Measurements from ENCODE around the gene BTN3A1. TPM values are rescaled to one million over a fixed set of nuclear protein-coding genes. Genes with fewer than 3 reads are reported as not detected.
"Not testable (repeated sequence)": the region's sequence is repeated elsewhere in the genome, so short reads cannot be mapped to it uniquely, and the experiment has no call there.

The BTN3A1 gene
- polyA plus RNA-seq, 1 donor: 20.9 TPM

DNA sequence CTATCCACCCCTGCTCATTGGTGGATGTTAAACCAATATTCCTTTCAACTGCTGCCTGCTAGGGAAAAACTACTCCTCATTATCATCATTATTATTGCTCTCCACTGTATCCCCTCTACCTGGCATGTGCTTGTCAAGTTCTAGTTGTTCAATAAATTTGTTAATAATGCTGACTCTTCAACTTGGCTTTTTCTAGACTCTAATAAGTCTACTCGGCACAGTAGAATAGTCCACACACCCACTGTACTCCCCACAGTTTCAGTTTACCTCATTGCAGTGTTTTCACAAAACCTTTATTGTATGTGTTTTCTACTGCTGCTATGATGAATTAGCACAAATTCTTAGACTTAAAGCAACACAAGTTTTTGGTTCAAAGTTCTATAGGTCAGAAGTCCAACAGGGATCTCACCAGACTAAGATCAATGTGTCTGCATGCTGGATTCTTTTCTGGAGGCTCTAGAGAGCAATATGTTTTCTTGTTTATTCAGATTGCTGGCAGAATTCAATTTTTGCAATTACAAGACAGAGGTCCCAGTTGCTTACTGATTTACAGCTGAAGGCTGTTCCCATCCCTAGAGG is 13.1 kb downstream of the BTN3A1 start:
- no peak for DNase-seq

DNA sequence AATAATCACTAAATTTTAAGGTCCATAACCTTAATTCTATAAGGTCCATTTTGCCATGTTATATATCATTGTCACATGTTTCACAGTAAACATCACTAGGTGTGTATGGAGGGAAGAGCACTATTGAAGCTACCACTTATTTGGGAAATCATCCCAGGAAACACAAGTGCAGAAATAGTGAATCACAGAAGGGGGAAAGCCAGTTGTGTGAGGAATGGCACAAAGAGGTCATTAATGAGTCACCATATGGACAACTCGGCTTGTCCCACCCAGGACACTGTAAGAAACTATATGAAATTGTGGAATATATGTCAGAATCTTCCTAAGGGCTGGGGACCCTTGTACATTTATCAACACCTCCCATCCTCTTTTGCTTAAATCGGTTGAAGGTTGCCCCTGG is 13.7 kb downstream of the BTN3A1 start:
- no peak for DNase-seq

DNA sequence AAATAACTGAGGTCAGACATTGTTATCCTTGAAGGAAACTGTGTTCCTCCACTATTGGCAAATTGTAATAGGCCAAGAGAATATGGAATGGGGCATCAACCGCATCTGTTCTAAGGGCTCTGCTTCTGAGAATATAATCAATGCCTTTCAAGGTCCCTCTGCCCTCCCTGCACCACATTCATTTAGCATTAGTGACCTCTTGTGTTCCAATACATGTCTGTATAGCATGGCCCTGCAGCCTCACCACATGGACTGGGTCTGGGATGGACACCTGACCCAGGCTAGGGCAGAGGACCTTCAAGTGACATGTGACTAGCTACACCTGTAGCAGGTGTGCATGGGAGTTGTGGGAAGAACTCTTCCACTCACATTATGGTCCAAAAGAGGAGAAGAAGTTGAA is 14.2 kb downstream of the BTN3A1 start:
- DNase-seq: no peak

GRCh38 chr6:26418077-26418476 is 16.0 kb downstream of the BTN3A1 start:
- not testable (repeated sequence) for DNase-seq

- not testable (repeated sequence) for DNase-seq
Observed at GRCh38 chr6:26418795-26419194, 16.7 kb downstream of the BTN3A1 start.

GRCh38 chr6:26420688-26421171 is 18.7 kb downstream of the BTN3A1 start:
- DNase-seq: peak; percentile 29

GRCh38 chr6:26421259-26422144 is 19.4 kb downstream of the BTN3A1 start:
- DNase-seq: peak; percentile 91

- no peak for DNase-seq
Observed at GRCh38 chr6:26422329-26422728, 20.3 kb downstream of the BTN3A1 start.

GRCh38 chr6:26426691-26427450 is 24.8 kb downstream of the BTN3A1 start:
- DNase-seq: no peak

DNA sequence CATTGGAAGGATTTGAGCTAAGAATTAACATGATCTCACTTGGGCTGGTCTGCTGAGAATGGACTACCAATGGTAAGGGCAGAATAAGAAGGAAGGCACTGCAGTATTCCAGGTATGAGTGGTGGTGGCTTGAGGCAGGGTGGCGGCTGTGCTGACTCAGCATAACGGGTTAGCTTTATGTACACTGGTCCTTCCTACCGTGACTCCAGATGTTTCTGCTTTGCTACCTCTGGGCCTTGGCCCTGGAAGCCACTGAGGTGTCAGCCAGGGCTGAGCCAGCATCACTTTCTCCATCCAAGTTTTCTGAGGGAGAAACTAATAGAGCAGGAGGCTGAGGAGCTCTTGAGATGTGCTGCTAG is 25.4 kb downstream of the BTN3A1 start:
- no peak for DNase-seq

DNA sequence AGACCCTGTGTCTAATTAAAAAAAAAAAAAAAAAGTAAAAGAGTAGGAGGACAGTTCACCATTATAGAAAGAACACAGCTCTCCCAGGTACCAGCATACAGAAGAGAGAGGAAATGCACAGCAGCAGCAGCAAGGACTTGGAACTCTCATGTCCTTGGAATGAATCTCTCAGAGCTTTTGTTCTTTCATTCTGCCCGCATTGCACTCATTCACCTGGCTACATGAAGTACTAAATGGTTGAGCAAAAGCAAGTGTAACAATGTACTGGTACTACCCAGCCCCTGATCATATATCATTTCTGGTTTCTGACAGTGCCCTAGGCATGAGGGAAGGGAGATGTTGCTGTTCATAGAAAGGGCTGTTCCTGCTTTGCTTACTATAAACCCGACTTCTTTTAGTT is 26.1 kb downstream of the BTN3A1 start:
- DNase-seq: no peak

GRCh38 chr6:26430787-26431186 is 28.7 kb downstream of the BTN3A1 start:
- no peak for DNase-seq

GRCh38 chr6:26431258-26432172 is 29.4 kb downstream of the BTN3A1 start:
- no peak for DNase-seq

GRCh38 chr6:26432627-26433201 is 30.6 kb downstream of the BTN3A1 start:
- no peak for DNase-seq

- not testable (repeated sequence) for DNase-seq
Observed at GRCh38 chr6:26433680-26434079, 31.6 kb downstream of the BTN3A1 start.

DNA sequence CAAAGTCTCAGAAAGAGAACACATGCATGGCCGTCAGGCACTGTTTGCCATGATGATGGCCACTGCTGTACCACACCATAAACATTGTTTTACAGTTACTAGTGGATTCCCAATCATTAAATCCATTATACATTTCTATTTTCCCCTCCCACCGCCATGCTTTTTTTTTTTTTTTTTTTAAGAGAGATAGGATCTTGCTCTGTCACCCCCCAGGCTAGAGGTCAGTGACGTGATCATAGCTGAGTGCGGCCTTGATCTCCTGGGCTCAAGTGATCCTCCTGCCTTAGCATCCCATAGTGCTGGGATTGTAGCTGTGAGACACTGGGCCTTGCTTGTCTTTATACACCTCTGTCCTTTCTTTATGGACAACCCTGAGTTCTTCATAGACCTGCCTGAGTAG is 33.9 kb downstream of the BTN3A1 start:
- no peak for DNase-seq

DNA sequence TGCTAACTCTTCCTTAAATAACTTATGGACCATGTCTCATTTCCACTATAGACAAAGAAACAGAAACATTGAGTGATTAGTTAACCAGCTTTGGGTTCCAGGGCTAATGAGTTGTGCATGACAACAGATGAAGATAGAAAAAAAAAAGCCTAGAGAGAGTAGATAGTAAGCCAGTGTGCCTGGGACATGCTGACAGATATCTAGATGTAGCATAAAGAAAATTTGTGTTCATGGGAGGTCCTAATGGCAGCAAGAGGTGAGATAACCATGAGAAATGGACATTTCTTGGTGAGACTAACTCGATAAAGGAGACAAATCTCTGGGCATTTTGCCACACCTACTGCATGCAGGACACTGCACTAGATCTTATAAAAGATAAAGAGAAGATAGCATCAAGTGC is 35.5 kb downstream of the BTN3A1 start:
- no peak for DNase-seq

DNA sequence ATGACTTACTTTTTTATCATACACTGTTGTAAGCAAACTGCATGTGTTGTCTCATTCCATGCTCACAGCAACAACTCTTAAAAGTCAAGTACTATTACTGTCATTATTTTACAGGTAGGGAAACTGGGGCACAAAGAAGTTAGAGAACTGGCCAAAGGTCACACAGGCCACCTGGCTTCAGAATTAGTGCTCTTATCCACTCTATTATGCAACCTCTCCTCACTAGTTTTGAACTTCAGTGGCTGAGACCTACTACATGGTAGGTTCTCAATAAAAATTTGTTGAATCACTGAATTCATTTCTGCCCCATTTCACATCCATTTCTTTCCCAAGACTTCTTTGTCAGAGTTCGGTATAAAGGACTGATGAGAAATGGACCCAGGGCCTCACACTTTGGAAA is 35.9 kb downstream of the BTN3A1 start:
- no peak for DNase-seq

GRCh38 chr6:26439151-26440125 is 37.4 kb downstream of the BTN3A1 start:
- no peak for DNase-seq

GRCh38 chr6:26440977-26441358 is 38.9 kb downstream of the BTN3A1 start:
- DNase-seq: no peak

GRCh38 chr6:26441977-26442376 is 39.9 kb downstream of the BTN3A1 start:
- DNase-seq: no peak

Measured in hindlimb muscle (tissue), 1 donor.